GM18868 (cell line): ENCODE results near the gene GPM6B.
"Not testable (repeated sequence)": the region's sequence is repeated elsewhere in the genome, so short reads cannot be mapped to it uniquely, and the experiment has no call there.

Experiments used
- ATAC-seq: cut with Tn5 transposase; IDR thresholded peaks from one replicate; pipeline ENCODE4 v1.9.1; 2021; ENCODE audit warnings: mild to moderate bottlenecking, moderate library complexity; ENCODE audit not compliant: unreplicated experiment

Gene GPM6B

GRCh38 chrX:13733506-13733905 is 83.4 kb downstream of the GPM6B start:
- no peak for ATAC-seq

- no peak for ATAC-seq
These were observed 84.4 kb downstream of the GPM6B start for GRCh38 chrX:13732246-13733067.

- not testable (repeated sequence) for ATAC-seq
These were observed 86.4 kb downstream of the GPM6B start for GRCh38 chrX:13730523-13730922.

- ATAC-seq, result not testable (repeated sequence)
These were observed 90.3 kb downstream of the GPM6B start for GRCh38 chrX:13726583-13726982.

GRCh38 chrX:13724878-13725277 is 92.0 kb downstream of the GPM6B start:
- not testable (repeated sequence) for ATAC-seq

- ATAC-seq, result no peak
These were observed 94.9 kb downstream of the GPM6B start for GRCh38 chrX:13721819-13722519.

- ATAC-seq, result no peak
These were observed 95.5 kb downstream of the GPM6B start for GRCh38 chrX:13721371-13721770.
